HG03565 (cell line): Measurements from ENCODE around the gene CACNA1H.
"Not testable (repeated sequence)": the region's sequence is repeated elsewhere in the genome, so short reads cannot be mapped to it uniquely, and the experiment has no call there.

Experiments
- ATAC-seq: cut with Tn5 transposase; IDR thresholded peaks from one replicate; pipeline ENCODE4 v1.9.1; 2021; ENCODE audit warnings: mild to moderate bottlenecking, moderate library complexity; ENCODE audit not compliant: unreplicated experiment

CACNA1H gene

DNA sequence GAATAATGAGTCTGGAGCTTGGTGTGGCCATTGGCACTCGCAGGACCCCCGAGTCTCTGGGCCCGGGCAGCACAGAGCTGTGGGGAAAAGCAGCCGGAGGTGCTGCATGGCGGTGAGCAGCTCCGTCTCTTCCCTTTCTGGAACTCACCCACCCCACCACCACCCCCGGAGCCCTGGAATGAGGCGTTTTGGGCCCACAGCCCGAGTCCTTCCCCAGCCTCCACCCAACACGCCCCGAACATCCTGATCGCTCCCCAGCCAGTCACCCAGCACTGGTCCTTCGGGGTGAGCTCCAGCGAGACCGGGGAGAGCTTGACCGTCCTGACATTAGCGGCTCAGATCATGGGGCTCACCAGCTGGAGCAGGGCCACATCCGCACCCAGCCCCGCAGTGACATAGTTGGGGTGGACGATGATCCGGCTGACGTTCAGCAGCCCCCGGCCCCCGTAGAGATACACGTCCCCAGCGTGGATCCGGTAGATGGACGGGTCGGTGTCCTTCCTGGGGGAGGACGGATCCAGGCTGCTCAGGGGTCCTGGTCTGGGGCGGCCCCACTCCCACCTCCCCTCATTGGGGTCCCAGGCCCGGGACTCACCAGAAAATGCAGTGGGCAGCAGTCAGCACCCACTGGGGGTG lies 109.4 kb downstream of the CACNA1H start:
- ATAC-seq = no peak

DNA sequence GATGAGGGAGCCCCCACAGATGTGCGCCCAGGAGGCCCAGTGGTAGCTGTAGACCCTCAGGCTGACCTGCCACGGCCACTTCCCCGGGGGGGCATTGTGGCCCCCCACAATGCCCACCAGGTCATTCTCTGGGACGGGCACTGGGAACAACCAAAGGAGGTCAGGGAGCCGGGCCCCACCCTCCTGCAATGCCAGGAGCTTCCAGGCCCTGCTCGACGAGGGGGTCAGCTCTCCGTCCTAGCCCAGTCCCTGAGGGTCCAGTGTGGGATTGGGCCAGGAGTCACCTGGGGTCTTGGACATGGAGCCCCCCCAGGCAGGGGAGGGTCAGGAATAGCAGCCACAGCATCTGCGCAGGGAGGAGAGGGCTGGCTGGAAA lies 109.9 kb downstream of the CACNA1H start:
- no peak for ATAC-seq

DNA sequence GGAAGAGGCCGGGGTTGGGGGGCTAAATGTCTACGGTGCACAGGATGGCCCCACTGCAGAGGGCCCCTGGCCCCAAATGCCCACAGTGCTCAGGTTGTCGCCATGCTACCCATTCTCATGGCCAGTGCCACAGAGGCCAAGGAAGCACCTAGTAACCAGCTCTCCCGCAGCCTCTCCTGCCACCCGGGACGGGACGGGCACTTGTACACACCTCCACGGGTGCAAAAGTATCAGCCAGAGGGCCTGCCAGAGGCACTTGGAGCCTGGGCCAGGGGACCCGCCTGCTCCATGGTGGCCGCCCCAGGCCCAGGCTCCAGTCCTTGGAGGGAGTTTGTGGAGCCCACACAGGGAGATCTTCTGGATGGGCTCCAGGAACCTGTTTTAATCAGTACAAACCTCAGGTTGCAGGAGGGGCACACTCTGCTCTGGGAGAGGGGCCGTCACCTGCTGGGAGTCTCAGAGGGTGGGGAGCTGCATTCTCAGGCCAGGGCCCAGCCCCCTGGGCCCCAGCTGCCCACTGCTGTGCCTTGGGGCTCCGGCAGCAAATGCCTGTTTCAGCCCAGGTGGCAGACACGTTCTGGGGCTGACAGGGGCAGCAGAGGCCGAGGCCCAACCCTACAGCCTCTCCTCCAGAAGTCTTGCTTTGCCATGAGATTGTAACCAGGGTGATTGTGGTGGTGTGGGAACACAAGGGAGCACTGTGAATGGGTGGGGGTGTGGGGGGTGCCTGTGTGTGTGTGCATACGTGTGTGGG lies 110.9 kb downstream of the CACNA1H start:
- no peak for ATAC-seq

DNA sequence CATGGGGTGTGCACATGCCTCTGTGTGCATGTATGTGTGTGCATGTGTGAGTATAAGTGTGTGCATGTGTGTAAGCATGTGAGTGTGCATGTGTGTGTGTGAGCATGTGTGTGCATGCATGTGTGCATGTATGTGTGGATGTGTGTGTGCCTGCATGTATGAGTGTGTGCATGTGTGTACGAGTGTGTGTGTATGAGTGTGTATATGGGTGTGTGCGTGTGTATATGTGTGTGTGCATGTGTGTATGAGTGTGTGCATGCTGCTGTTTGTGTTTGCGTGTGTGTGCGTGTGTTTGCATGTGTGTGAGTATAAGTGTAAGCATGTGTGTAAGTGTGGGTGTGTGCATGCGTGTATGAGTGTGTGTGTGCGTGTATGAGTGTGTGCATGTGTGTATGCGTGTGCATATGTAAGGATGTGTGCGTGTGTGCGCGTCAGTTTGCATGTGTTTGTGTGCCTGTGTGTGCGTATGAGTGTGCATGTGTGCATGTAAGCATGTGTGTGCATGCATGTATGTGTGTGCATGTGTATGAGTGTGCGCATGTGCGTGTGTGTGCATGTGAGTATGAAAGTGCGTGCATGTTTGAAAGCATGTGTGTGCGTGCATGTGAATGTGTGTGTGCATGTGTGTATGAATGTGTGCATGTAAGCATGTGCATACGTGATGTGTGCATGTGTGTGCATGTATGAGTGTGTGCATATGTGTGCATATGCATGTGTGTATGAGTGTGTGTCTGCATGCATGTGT lies 111.6 kb downstream of the CACNA1H start:
- no peak for ATAC-seq

DNA sequence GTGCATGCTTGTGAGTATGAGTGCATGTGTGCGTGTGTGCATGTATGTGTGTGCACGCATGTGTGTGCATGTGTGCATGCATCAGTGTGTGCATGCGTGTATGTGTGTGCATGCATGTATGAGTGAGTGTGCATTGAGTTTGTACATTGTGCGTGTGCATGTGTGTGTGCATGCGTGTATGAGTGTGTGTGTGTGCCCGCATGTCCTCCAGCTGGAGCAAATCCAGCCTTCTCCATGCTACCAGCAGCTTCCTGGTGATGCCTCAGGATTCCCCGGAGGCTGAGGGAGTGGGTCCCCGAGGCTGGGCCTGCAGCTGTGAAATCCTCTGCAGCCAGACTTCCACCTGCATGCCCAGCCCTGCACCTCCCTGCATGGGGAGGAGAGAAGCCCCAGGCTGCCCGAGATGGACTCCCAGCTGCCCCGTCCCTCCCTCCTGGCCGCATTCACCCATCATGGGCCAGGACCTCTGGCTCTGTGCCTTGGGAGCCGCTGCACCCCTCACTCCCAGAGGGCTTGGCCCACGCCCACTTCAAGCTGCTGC lies 112.3 kb downstream of the CACNA1H start:
- ATAC-seq = no peak

DNA sequence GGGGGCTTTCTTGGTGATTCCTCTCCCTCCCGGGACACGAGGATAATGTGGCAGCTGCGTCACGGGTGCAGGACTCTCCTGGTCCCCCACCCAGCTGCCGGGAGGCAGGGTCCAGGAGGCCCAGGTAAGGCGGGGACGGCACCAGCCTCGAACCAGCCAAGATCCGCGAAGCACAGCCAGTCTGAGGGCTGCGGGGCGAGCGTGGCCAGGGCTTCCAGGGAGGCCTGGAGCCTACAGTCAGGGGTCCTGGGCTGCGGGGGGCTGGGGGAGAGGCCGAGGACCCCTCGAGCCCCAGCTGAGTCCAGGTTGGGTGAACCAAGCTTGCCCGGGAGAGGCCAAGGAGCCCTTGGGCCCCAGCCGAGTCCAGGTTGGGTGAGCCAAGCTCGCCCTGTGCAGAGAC lies 112.9 kb downstream of the CACNA1H start:
- ATAC-seq = no peak

DNA sequence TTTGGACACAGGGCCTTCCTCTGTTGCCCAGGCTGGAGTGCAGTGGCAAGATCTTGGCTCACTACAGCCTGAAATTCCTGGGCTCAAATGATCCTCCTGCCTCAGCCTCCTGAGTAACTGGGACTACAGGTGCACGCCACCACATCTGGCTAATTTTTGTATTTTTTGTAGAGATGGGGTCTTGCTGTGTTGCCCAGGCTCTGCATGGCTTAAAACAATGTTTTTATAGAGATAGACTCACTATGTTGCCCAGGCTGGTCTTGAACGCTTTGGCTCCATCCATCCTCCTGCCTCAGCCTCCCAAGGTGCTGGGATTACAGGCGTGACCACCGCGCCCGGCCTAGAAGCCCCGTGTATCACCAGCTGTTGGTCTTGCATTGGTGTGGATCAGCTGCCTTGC lies 116.5 kb downstream of the CACNA1H start:
- not testable (repeated sequence) for ATAC-seq

DNA sequence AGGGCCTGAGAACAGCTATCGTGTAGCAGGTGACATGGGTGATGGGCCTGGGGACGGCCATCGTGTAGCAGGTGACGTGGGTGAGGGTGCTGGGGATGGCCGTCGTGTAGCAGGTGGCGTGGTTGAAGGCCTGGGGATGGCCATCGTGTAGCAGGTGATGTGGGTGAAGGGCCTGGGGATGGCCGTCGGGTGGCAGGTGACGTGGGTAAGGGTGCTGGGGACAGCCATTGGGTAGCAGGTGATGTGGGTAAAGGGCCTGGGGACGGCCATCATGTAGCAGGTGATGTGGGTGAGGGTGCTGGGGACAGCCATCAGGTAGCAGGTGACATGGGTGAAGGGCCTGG lies 118.4 kb downstream of the CACNA1H start:
- ATAC-seq = no peak
